A549 treated with Mapracorat at 1 μM for 4 hours (cell line): ENCODE measurements around the gene ZSCAN21. TPM values are rescaled to one million over a fixed set of nuclear protein-coding genes. Genes with fewer than 3 reads are reported as not detected.

Experiments
- total RNA-seq: library from RNA; stranded (reverse); fragments of 200-300 nt; extraction: Qiagen RNA extraction; gene quantifications from 5 replicates; pipeline ENCODE4 v1.2.3, GENCODE V29; 2022

ZSCAN21 gene
- 9.7 to 12.3 TPM (median 10.5 TPM) in 5 replicates for total RNA-seq

DNA sequence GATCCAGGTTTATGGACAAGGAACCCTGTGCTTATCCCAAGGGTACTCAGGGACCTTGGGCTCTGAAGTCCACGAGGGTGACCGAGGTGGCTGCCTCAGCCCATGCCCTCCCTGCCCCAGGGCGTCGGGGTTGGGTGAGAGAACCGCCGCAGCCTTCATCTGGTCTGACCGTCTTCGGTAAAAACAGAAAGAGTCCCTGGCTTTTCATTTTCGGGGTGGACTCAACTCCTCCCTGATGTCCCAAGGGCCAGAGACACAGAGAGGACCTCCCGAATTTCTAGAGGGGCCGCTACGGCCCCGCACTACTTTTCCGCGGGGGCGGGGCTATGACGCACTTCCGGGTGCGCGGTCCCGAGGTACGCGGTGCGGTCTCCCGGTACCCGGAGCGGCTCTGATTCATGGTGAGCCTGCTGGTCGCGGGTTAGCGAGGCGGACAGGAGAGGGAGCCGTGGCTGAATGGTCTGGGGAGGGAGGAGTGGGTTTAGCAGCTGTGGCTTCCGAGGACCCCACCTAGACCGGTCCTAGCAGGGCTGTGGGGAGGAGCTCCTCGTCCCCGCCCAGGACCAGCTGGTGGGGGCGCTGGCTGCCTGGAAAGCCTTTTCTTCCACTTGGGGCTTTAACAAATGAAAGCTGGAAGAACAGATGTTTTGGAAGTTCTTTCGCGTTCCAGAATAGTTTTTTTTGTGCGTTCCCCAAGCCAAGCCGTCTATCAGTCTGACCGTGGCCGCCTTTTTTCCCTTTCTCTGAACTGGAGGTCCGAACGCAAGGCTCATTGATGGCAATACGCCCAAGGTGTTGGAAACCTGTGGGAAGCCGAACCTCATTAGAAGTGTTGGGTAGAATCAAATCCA is at the start of gene ZSCAN21:
Gene ZSCAN21 (plus strand): TSS at position 334 of the 851 bp plus-strand sequence. CDS start 7,233 bp downstream, outside the sequence.

GRCh38 chr7:100015232-100016214 is 34.1 kb upstream of the ZSCAN21 start, which contains the start of gene ZKSCAN1:
Gene ZKSCAN1, plus strand, starts transcription at chr7:100015596. Its CDS starts 7,911 bp downstream, at chr7:100023507.

DNA sequence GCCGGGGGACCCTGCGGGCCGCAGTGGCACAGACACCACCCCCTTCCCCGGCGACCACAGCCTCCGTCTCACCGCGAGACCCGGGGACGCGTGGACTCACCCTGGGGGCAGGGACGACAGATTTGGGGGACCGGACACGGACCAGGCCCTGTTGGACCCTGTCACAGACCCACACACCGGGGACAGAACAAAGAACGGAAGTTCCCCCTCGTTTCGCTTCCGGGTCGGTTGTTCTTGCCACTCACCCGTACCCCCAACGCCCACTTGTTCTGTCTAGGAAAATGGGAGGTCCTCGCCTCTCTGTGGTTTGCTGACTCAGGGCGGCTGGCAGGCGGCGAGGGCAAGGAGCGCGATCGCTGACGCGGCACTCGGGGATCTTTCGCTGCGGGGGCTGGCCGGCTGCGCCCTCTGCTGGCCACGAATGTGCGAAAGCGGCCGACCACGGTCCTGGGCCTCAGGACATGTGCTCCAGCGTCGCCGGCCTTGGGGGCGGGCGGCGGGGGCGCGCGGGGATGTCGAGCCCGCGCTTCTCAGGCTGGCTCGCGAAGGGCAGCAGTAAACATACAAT is 32.0 kb downstream of the ZSCAN21 start, which contains the start of gene ZNF3:
Gene ZNF3 (minus strand): TSS at position 189 of the 568 bp plus-strand sequence. CDS start 4,366 bp downstream, outside the sequence.

DNA sequence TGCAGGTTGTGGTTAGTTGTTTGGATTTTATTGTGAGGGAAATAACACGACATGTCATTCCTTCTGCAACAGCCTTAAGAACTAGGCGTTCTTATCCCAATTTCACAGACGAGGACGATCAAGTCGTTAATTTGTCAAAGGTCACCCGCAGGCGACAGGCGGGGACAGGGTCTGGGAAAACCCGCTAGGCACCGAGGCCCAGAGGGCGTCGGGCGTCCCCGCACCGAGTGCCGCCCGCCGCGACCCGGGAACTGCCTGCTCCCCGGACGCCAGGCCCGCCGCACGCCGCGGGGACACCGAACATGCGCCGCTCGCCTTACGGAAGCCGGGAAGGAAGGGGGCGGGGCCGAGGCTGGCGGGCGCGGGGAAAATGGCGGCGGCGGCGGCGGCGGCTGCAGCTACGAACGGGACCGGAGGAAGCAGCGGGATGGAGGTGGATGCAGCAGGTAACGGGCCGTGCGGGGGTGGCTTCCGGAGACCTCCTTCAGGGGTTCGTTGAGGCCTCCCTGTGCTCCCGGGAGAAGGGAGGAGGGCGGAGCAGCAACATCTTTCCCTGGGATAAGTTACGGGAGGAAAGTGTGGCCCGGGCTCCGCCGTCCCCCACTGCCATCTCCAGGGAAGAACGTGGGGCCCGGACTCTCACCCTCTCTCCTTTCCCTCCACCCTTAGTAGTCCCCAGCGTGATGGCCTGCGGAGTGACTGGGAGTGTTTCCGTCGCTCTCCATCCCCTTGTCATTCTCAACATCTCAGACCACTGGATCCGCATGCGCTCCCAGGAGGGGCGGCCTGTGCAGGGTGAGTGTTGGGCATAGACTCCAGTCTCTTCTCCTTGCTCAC is 39.3 kb downstream of the ZSCAN21 start, which contains the start of gene COPS6:
Gene COPS6 (plus strand): TSS at position 349 of the 837 bp plus-strand sequence. CDS start 22 bp downstream, at position 371.

DNA sequence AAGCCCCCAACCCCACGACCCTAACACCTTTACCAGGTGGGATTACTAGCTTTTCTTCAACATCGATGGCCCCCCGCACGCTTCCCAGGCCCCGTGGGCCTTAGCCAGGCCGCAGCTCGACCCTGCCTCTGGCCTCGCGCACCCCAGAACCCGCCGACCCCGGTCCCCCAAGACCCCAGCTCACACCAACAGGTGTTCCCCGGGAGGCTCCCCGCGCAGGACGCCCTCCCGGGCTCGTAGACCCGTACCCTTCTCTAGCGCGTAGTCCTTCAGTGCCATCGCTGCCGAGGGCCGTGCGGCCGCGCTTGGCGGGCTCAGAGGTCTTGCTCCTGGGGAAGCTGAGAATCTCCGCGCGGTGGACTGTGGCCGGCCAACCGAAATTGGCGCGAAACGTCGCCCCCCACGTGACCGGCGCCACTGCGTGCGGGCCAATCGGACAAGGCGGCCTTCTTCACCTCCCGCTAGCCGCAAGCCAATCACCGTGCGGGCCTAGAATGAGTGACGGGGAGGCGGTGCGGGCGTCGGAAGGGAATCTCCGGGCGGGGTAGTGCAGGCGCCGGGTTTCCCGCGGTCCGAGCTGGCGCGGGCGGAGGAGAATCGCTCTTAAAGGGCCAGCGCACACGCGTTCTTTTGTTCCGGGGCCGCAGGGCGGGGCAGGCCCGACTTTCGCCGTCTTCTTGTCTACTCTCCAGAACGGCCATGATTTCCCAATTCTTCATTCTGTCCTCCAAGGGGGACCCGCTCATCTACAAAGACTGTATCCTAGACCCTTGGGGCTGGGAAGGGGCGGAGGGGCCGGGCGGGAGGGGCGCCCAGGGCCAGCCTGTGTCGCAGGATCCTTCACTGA is 51.7 kb downstream of the ZSCAN21 start, which contains the start of the genes AP4M1 and MCM7:
Gene AP4M1 (plus strand): TSS at position 628 of the 847 bp plus-strand sequence. CDS start 72 bp downstream, at position 700.
Gene MCM7 (minus strand): TSS at position 382 of the 847 bp plus-strand sequence. CDS start 103 bp downstream, at position 279.

Other genes with a start within 250 kb of the ZSCAN21 start
- not detected in 5 replicates for gene CYP3A43, start 221.8 kb upstream of the ZSCAN21 start, total RNA-seq
- not detected in 5 replicates for gene OR2AE1, start 172.7 kb upstream of the ZSCAN21 start, total RNA-seq
- 24.6 to 27.9 TPM (median 25.0 TPM) in 5 replicates for gene TRIM4, start 130.2 kb upstream of the ZSCAN21 start, total RNA-seq
- gene GJC3, start 120.2 kb upstream of the ZSCAN21 start, total RNA-seq, result 0.12 to 0.21 TPM (median 0.12 TPM) in 3 of 5 replicates, not detected in the others
- gene AZGP1, start 73.7 kb upstream of the ZSCAN21 start, total RNA-seq, result 0.13 TPM in 1 of 5 replicates, not detected in the others
- gene ZKSCAN1, start 34.2 kb upstream of the ZSCAN21 start, total RNA-seq, result 6.4 to 9.7 TPM (median 9.0 TPM) in 5 replicates
- 19.3 to 20.9 TPM (median 20.5 TPM) in 5 replicates for gene ZNF3, start 31.9 kb downstream of the ZSCAN21 start, total RNA-seq
- 157 to 189 TPM (median 174 TPM) in 5 replicates for gene COPS6, start 39.2 kb downstream of the ZSCAN21 start, total RNA-seq
- gene MCM7, start 51.6 kb downstream of the ZSCAN21 start, total RNA-seq, result 223 to 248 TPM (median 243 TPM) in 5 replicates
- gene AP4M1, start 51.9 kb downstream of the ZSCAN21 start, total RNA-seq, result 13.0 to 16.0 TPM (median 14.8 TPM) in 5 replicates
- gene TAF6, start 69.6 kb downstream of the ZSCAN21 start, total RNA-seq, result 56.8 to 66.8 TPM (median 63.6 TPM) in 5 replicates
- 8.9 to 11.2 TPM (median 11.0 TPM) in 5 replicates for gene CNPY4, start 69.9 kb downstream of the ZSCAN21 start, total RNA-seq
- 2.5 to 3.5 TPM (median 3.1 TPM) in 5 replicates for gene MBLAC1, start 77.2 kb downstream of the ZSCAN21 start, total RNA-seq
- 153 to 203 TPM (median 178 TPM) in 5 replicates for gene LAMTOR4, start 99.1 kb downstream of the ZSCAN21 start, total RNA-seq
- 9.6 to 15.0 TPM (median 13.6 TPM) in 5 replicates for gene TRAPPC14, start 108.9 kb downstream of the ZSCAN21 start, total RNA-seq
- gene GAL3ST4, start 118.8 kb downstream of the ZSCAN21 start, total RNA-seq, result 0.12 to 0.23 TPM (median 0.16 TPM) in 4 of 5 replicates, not detected in the other
- 0.62 to 1.5 TPM (median 1.0 TPM) in 5 replicates for gene GPC2, start 127.6 kb downstream of the ZSCAN21 start, total RNA-seq
- 0.06 to 0.41 TPM (median 0.23 TPM) in 5 replicates for gene STAG3, start 128.1 kb downstream of the ZSCAN21 start, total RNA-seq
- gene PVRIG, start 170.2 kb downstream of the ZSCAN21 start, total RNA-seq, result not detected in 5 replicates